H1 (cell line): Measurements from ENCODE around the gene ARL10. TPM values are rescaled to one million over a fixed set of nuclear protein-coding genes. Genes with fewer than 3 reads are reported as not detected.

Experiments
- CTCF ChIA-PET: fragments of 300-600 bp; sonication (Branson Sonifier 250); formaldehyde crosslinking; loops from one replicate; lab custom pipeline; 2021; ENCODE audit not compliant: partially characterized antibody; lab: Charles Lee
- POLR2A ChIA-PET: fragments of 300-600 bp; sonication (Branson Sonifier 250); formaldehyde crosslinking; loops from one replicate; lab custom pipeline; 2021; ENCODE audit warnings: inconsistent platforms; ENCODE audit not compliant: partially characterized antibody; lab: Charles Lee
- DNase-seq, 2 experiments: peaks; one replicate each; pipeline versions ENCODE4 v3.0.0 to v3.0.0-alpha.2; 2010 to 2022; ENCODE audit warnings: low spot score in 2 of 2, low read depth in 1 of 2, mixed read lengths in 1 of 2
- FAIRE-seq: peaks from 2 replicates; lab custom pipeline; 2011; peaks lifted over from hg19 to GRCh38; lab: Jason Lieb, UNC
- H2AFZ ChIP-seq: 2 replicates; pipeline ENCODE4 v1.8.1; 2012; ENCODE audit warnings: low read length, inconsistent platforms
- H2AK5ac ChIP-seq: 2 replicates; pipeline ENCODE4 v1.6.1; 2013; ENCODE audit warnings: low read depth, low read length
- H2BK120ac ChIP-seq: replicated peaks from 2 replicates; pipeline ENCODE3; 2013; ENCODE audit warnings: low read depth, low read length, inconsistent platforms
- H2BK12ac ChIP-seq: 2 replicates; pipeline ENCODE4 v1.6.1; 2013; ENCODE audit warnings: low read depth, low read length
- H2BK15ac ChIP-seq: 2 replicates; pipeline ENCODE4 v1.6.1; 2013; ENCODE audit warnings: low read length
- H2BK20ac ChIP-seq: 2 replicates; pipeline ENCODE4 v1.6.1; 2013; ENCODE audit warnings: low read length
- H2BK5ac ChIP-seq: 2 replicates; pipeline ENCODE4 v1.6.1; 2013; ENCODE audit warnings: low read depth, low read length
- H3K14ac ChIP-seq: 2 replicates; pipeline ENCODE4 v1.6.1; 2013; ENCODE audit warnings: inconsistent platforms; ENCODE audit not compliant: insufficient read length
- H3K18ac ChIP-seq: 2 replicates; pipeline ENCODE4 v1.6.1; 2013; ENCODE audit warnings: low read length; ENCODE audit errors: extremely low read depth
- H3K23ac ChIP-seq: 2 replicates; pipeline ENCODE4 v1.6.1; 2013; ENCODE audit warnings: inconsistent platforms; ENCODE audit not compliant: insufficient read length
- H3K23me2 ChIP-seq: 2 replicates; pipeline ENCODE4 v1.6.1; 2013; ENCODE audit warnings: low read depth, low read length
- H3K27ac ChIP-seq: 2 replicates; pipeline ENCODE4 v1.6.1; 2011; ENCODE audit warnings: low read depth, low read length, inconsistent platforms
- H3K27me3 ChIP-seq, 4 experiments: replicated peaks in 1 of 4; 1 replicate in 1 of 4; 2 replicates in 3 of 4; pipeline versions ENCODE4 v1.6.1 to v1.8.1; 2011 to 2013; ENCODE audit warnings: low read length in 3 of 4, mild to moderate bottlenecking in 3 of 4, inconsistent platforms in 2 of 4, mixed read lengths in 2 of 4, moderate library complexity in 1 of 4; ENCODE audit not compliant: control insufficient read depth in 3 of 4, insufficient read depth in 3 of 4; ENCODE audit errors: extremely low read depth in 1 of 4
- H3K36me3 ChIP-seq, 4 experiments: 2 replicates each; pipeline versions ENCODE4 v1.6.1 to v1.8.1; 2011 to 2013; ENCODE audit warnings: mild to moderate bottlenecking in 4 of 4, low read length in 3 of 4, moderate library complexity in 2 of 4, control low read depth in 1 of 4, inconsistent platforms in 1 of 4; ENCODE audit not compliant: insufficient read depth in 4 of 4, control insufficient read depth in 2 of 4
- H3K4ac ChIP-seq: replicated peaks from 2 replicates; pipeline ENCODE3; 2013; ENCODE audit warnings: low read length, low read depth, mixed read lengths, inconsistent platforms; ENCODE audit not compliant: insufficient read length
- H3K4me1 ChIP-seq, 4 experiments: replicated peaks in 1 of 4; 1 replicate in 1 of 4; 2 replicates in 3 of 4; pipeline versions ENCODE4 v1.6.1 to v1.8.1; 2011 to 2013; ENCODE audit warnings: low read length in 3 of 4, inconsistent platforms in 2 of 4, mixed read lengths in 1 of 4; ENCODE audit not compliant: insufficient read depth in 4 of 4, control insufficient read depth in 3 of 4
- H3K4me2 ChIP-seq, 2 experiments: 2 replicates each; pipeline versions ENCODE4 v1.6.1 to v1.8.1; 2011 to 2013; ENCODE audit warnings: low read depth in 2 of 2, low read length in 2 of 2, control low read depth in 1 of 2, inconsistent platforms in 1 of 2, mild to moderate bottlenecking in 1 of 2; ENCODE audit not compliant: insufficient read depth in 1 of 2
- H3K4me3 ChIP-seq, 4 experiments: fragments of 200-600, 300-600 bp in 1 of 4; sonication (generic), shearing (Covaris generic), sonication (Bioruptor Twin) in 1 of 4; 2 replicates each; pipeline versions ENCODE4 v1.5.1 to v1.8.1; 2011 to 2016; ENCODE audit warnings: low read length in 4 of 4, low read depth in 3 of 4, control low read depth in 2 of 4, inconsistent platforms in 2 of 4, mild to moderate bottlenecking in 2 of 4, mixed read lengths in 1 of 4, moderate library complexity in 1 of 4; ENCODE audit not compliant: insufficient read depth in 2 of 4; ENCODE audit errors: extremely low read depth in 1 of 4
- H3K56ac ChIP-seq: replicated peaks from 2 replicates; pipeline ENCODE3; 2013; ENCODE audit warnings: low read depth, mild to moderate bottlenecking, mixed read lengths, low read length, inconsistent platforms; ENCODE audit not compliant: insufficient read length
- H3K79me1 ChIP-seq: 2 replicates; pipeline ENCODE4 v1.6.1; 2013; ENCODE audit warnings: low read depth, low read length, control low read depth
- H3K79me2 ChIP-seq, 2 experiments: 2 replicates each; pipeline versions ENCODE4 v1.6.1 to v1.8.1; 2012 to 2013; ENCODE audit warnings: low read length in 2 of 2, mild to moderate bottlenecking in 2 of 2, inconsistent platforms in 1 of 2; ENCODE audit not compliant: insufficient read depth in 2 of 2, control insufficient read depth in 1 of 2
- H3K9ac ChIP-seq, 4 experiments: replicated peaks in 1 of 4; 1 replicate in 1 of 4; 2 replicates in 3 of 4; pipeline versions ENCODE4 v1.6.1 to v1.8.1; 2011 to 2013; ENCODE audit warnings: low read depth in 3 of 4, low read length in 3 of 4, control low read depth in 2 of 4, mild to moderate bottlenecking in 2 of 4, moderate library complexity in 2 of 4, inconsistent platforms in 1 of 4; ENCODE audit errors: extremely low read depth in 1 of 4
- H3K9me3 ChIP-seq, 2 experiments: 2 replicates each; pipeline versions ENCODE4 v1.6.1 to v1.8.1; 2012 to 2013; ENCODE audit warnings: mild to moderate bottlenecking in 2 of 2, moderate library complexity in 2 of 2, control low read depth in 1 of 2, inconsistent platforms in 1 of 2, low read depth in 1 of 2, low read length in 1 of 2, mixed read lengths in 1 of 2; ENCODE audit not compliant: insufficient read depth in 2 of 2
- H4K20me1 ChIP-seq, 2 experiments: replicated peaks in 1 of 2; 2 replicates each; pipeline versions ENCODE3 to v1.8.1; 2011 to 2013; ENCODE audit warnings: inconsistent platforms in 2 of 2, low read length in 2 of 2, mild to moderate bottlenecking in 1 of 2; ENCODE audit not compliant: insufficient read depth in 2 of 2, control insufficient read depth in 1 of 2
- H4K5ac ChIP-seq: 2 replicates; pipeline ENCODE4 v1.6.1; 2013; ENCODE audit warnings: low read length, low read depth, mixed read lengths, inconsistent platforms; ENCODE audit not compliant: insufficient read length
- H4K8ac ChIP-seq: 2 replicates; pipeline ENCODE4 v1.8.0; 2013; ENCODE audit warnings: mild to moderate bottlenecking, moderate library complexity, low read length, inconsistent platforms; ENCODE audit not compliant: insufficient read depth; ENCODE audit errors: extremely low read depth
- H4K91ac ChIP-seq: replicated peaks from 2 replicates; pipeline ENCODE3; 2013; ENCODE audit warnings: low read length, mixed read lengths, inconsistent platforms; ENCODE audit not compliant: insufficient read length
- ASH2L ChIP-seq: fragments of 200-600, 300-600 bp; sonication (generic); IDR thresholded peaks from one replicate; pipeline ENCODE4 v1.7.1; 2017; ENCODE audit warnings: low read length
- CHD1 ChIP-seq: IDR thresholded peaks from 2 replicates; pipeline ENCODE4 v1.6.1; 2012; ENCODE audit warnings: low read depth, low read length, improper control_type of control experiment
- CREB1 ChIP-seq: IDR thresholded peaks from 2 replicates; pipeline ENCODE4 v1.6.1; 2012; ENCODE audit warnings: inconsistent platforms
- MAX ChIP-seq: IDR thresholded peaks from 2 replicates; pipeline ENCODE4 v1.6.1; 2012; ENCODE audit warnings: inconsistent platforms
- RFX5 ChIP-seq: IDR thresholded peaks from 2 replicates; pipeline ENCODE4 v1.6.1; 2011; ENCODE audit warnings: low read depth, low read length, improper control_type of control experiment, borderline replicate concordance
- RXRA ChIP-seq: IDR thresholded peaks from 2 replicates; pipeline ENCODE4 v1.6.1; 2011; ENCODE audit warnings: low read depth, mild to moderate bottlenecking, low read length, moderate library complexity; ENCODE audit not compliant: insufficient read depth
- SP2 ChIP-seq: IDR thresholded peaks from 2 replicates; pipeline ENCODE4 v1.6.1; 2012; ENCODE audit warnings: mild to moderate bottlenecking, low read length, inconsistent platforms
- WGBS, 2 experiments: shearing (Covaris generic) in 1 of 2; methylation state at CpG; one replicate each; pipeline versions ENCODE4 v1.1.6 to v1.1.7; 2013 to 2015; ENCODE audit warnings: low lambda C conversion rate in 2 of 2, mixed read lengths in 2 of 2, inconsistent platforms in 1 of 2, low coverage in 1 of 2, missing lambda C conversion rate in 1 of 2; ENCODE audit not compliant: insufficient replicate concordance in 2 of 2, insufficient coverage in 1 of 2, insufficient read length in 1 of 2; ENCODE audit errors: extremely low coverage in 1 of 2, missing lambda C conversion rate in 1 of 2; 5-methylcytosine and 5-hydroxymethylcytosine counted together
- polyA plus RNA-seq, 7 experiments: library from polyadenylated mRNA; depleted of rRNA in 3 of 7; stranded (reverse) in 5 of 7; unstranded in 2 of 7; fragments of >200 nt in 5 of 7; fragments of 200-250 nt in 2 of 7; gene quantifications; 1 replicate in 5 of 7; 2 replicates in 1 of 7; 4 replicates in 1 of 7; pipeline versions ENCODE4 v1.2.1 to v1.2.3, GENCODE V29; 2011 to 2013; ENCODE audit warnings: missing spikeins in 2 of 7, mixed read lengths in 2 of 7
- total RNA-seq: library from RNA; stranded (reverse); fragmentation: NEBNext Ultra II Directional; extraction: Animal tissue kit (Norgen Biotek cat#: 25700); gene quantifications from 2 replicates; pipeline ENCODE4 v1.2.1, GENCODE V29; 2021

Gene ARL10
- total and polyA plus RNA-seq, 2 of the 8 experiments (the other 6 are each of a cell fraction or from before 2014, with no cell fraction given), result 3.1 to 7.4 TPM

DNA sequence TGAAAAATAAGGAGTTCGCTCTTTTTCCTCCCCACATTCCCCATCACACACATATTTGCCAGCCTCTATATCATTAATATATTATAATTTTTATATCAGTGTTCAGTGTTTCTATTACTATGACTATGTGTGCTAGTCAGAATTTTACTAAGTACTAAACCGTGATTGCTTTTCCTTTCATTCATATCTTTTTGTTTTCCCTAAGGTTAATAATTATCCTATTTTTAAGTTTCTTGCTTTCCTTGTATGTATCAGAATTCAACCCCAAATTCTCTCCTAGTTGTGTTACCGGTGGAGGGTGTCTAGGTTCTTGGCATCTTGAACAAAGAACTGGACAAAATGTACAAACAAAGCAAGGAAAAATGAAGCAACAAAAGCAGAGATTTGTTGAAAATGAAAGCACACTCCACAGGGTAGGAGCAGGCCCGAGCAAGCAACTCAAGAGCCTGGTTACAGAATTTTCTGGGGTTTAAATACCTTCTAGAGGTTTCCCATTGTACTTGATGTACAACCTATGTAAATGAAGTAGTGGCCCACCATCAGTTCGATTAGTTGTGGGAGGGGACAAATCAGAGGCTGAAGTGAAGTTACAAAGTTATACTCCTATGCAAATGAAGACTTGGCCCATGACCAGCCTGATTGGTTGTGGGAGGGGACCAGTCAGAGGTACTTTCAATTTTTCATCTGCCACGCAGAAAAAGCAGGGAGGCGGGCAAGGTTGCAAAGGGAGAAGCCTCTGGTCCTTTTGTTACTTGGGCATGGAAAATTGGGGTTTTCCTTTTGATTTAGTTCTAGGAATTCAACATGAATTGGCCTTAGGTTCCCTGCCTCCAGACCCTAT is 47.5 kb upstream of the ARL10 start:
- Histone ChIP-seq H3K79me2 (no peaks in the 10 kb centered on the region), H3K18ac (no peak overlapping the region), H4K5ac (no peak overlapping the region), H2BK12ac (no peak overlapping the region), H4K91ac (no peak overlapping the region), H3K4ac (no peak overlapping the region), H2BK20ac (no peak overlapping the region), H3K14ac (no peak overlapping the region), H3K4me2 (no peak overlapping the region), H3K27me3 (no peaks in the 10 kb centered on the region), H4K8ac (no peak overlapping the region), H3K23ac (no peak overlapping the region), H3K4me3 (no peak overlapping the region), H3K36me3 (peaks cover 0 to 7% (median 3%) of the 10 kb centered on the region in 4 experiments; a peak in 5 of 8 replicates), H2AK5ac (no peak overlapping the region), H3K9ac (no peak overlapping the region), H2BK15ac (no peak overlapping the region), H3K23me2 (no peaks in the 10 kb centered on the region), H3K27ac (no peak overlapping the region), H4K20me1 (no peaks in the 10 kb centered on the region), H3K79me1 (no peaks in the 10 kb centered on the region), H2BK120ac (no peak overlapping the region), H2BK5ac (no peak overlapping the region), H3K9me3 (no peaks in the 10 kb centered on the region), H2AFZ (no peak overlapping the region), H3K4me1 (no peaks in the 10 kb centered on the region), H3K56ac (no peak overlapping the region)
- TF ChIP-seq CHD1, result no peak
- no peak for TF ChIP-seq SP2
- TF ChIP-seq MAX, result no peak
- TF ChIP-seq CREB1, result no peak
- TF ChIP-seq ASH2L, result no peak
- no peak for TF ChIP-seq RXRA
- no peak for TF ChIP-seq RFX5
- no peak for DNase-seq
- ChIA-PET POLR2A (no interaction called here), CTCF (no interaction called here)
- WGBS, 2 experiments, result 87% methylated on average over 7 of the region's 7 CpGs; no CpG with 5 or more reads in 1 of the 2 experiments
- no peak for FAIRE-seq
